HG03575 (cell line): Measurements from ENCODE around the gene TSTD2.

Experiments used
- ATAC-seq: cut with Tn5 transposase; IDR thresholded peaks from one replicate; pipeline ENCODE4 v1.9.1; 2021; ENCODE audit not compliant: unreplicated experiment, insufficient number of reproducible peaks, low FRiP score; ENCODE audit errors: extremely low read depth

TSTD2 gene

DNA sequence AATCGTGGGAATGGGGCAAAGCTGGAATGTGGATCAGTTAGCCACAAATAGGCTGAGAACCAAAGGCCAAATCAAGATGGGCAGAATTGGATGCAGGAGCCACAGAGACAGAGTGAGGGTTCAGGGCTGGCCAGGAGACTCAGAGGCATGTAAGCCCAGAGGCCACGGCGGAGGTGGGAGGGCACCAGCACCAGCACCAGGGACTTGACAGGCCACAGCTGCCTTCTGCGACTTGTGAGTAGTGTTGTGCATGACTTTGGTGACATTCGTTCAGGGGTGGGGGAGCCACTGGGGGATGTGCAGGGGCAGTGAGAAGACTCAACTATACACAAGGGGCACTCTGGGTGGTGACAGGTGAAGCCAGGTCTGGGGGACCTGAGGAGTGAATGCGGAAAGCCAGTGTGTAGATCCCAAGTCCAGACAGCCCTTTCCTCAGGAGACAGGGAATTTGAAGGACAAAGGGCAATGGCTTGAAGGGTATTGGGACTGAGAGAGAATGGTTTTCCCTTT is 78.5 kb downstream of the TSTD2 start:
- ATAC-seq = no peak

DNA sequence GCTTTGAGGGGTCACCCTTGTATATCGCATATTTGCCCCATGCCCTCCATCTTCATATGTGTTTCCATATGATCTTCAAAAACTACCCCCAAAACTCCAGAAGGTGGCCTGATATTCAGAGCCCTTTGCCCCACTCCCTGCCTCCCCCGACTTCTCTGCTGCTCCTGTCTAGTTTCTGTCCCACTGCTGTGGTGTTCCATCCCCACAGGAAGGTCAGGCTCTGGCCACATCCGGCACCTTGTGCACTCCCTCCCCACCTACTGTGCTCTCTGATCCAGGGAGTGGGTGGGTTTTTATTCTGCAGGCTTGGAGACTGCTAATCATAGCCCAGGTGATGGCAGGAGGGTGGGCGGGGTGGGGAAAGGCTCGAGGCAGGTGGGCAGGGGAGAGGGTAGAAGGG is 79.3 kb downstream of the TSTD2 start:
- ATAC-seq = no peak

GRCh38 chr9:97553141-97553540 is 80.0 kb downstream of the TSTD2 start:
- no peak for ATAC-seq

GRCh38 chr9:97551308-97551707 is 81.9 kb downstream of the TSTD2 start:
- no peak for ATAC-seq

DNA sequence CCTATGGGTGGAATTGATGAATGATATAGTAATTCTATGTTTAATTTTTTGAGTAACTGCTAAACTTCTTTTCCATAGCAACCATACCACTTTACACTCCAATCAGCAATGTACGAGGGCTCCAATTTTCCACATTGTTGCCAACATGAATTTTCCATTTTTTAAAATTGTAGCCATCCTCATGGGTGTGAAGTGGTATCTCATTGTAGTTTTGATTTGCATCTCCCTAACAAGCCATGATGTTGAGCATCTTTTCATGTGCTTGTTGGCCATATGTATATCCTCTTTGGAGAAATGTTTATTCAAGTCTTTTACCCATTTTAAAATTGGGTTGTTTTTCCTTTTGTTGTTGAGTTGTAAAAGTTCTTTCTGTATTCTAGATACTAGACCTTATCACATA is 82.8 kb downstream of the TSTD2 start:
- ATAC-seq = no peak
